ENCODE data around the gene GAS2L3. TPM values are rescaled to one million over a fixed set of nuclear protein-coding genes. Genes with fewer than 3 reads are reported as not detected.
"Not testable (repeated sequence)": the region's sequence is repeated elsewhere in the genome, so short reads cannot be mapped to it uniquely, and the experiment has no call there.

GAS2L3 gene
- polyA plus RNA-seq, 2 of the 4 experiments (the other 2 are of a cell fraction) = 7.1 to 17.2 TPM

DNA sequence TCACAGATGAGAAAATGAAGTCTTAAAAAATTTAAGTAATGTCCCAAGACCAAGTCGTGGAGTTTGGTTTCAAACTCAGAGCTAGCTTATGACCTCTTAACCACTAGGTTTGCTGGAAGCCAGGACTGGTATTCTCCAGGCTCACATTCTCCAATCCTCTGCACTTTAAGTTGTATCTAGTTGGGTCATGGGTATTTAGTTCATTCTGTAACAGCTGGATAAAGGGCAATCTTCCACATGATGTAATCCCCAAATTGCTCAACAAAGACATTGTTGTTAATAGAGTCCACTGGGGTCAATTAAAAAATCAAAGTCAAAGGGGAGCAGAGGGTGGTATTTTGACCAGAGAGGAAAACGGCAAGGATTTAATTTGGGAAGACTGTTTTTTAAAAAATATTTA lies 17.8 kb upstream of the GAS2L3 start:
- no peaks in the 10 kb centered on the region for H3K9me3 ChIP-seq
- no peak for FAIRE-seq
- CTCF ChIA-PET = interaction anchor here (0.8 to 6.1 kb wide), 14 partner anchors 10 to 321 kb away, joined by 3 to 96 read pairs (median 5); partner anchors contain the start of genes DEPDC4 and SCYL2
- 45% methylated on average over 2 of the region's 2 CpGs for WGBS (ENCODE audit: missing lambda C conversion rate)
- DNase-seq (ENCODE audit: low read depth in 1 of 2, low spot score in 1 of 2) = no peak
- TF ChIP-seq EP300 (IDR thresholded peaks at IDR 0.05) (no peak), NFE2L2 (conservative IDR thresholded peaks at IDR 0.05; ENCODE audit: low read length) (no peak)
- H3K4me3 ChIP-seq = no peak overlapping the region
- H3K4me1 ChIP-seq = peaks cover 11% of the 10 kb centered on the region; the same call in 2 of the 3 replicates
- H3K27ac ChIP-seq = no peak overlapping the region
- POLR2A ChIA-PET = no interaction called here
- ATAC-seq = no peak
- no peak overlapping the region for H3K4me2 ChIP-seq

DNA sequence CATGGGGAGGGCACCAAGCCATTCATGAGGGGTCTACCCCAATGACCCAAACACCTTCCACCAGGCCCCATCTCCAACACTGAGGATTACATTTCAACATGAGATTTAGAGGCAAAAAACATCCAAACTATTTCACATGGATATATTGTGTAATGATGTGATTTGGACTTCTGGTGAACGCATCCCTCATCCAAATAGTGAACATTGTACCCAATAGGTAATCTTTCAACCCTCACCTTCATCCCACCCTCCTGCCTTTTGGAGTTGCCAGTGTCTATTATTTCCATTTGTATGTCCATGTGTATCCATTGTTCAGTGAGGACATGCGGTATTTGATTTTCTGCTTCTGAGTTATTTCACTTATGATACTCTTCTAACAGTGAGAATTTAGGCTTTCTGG lies 16.1 kb upstream of the GAS2L3 start:
- H3K9me3 ChIP-seq = no peaks in the 10 kb centered on the region
- ChIA-PET CTCF (interaction anchor here (1.1 to 6.1 kb wide), 2 partner anchors 9 to 211 kb away, joined by 3 to 96 read pairs; no protein-coding TSS in a partner anchor), POLR2A (no interaction called here)
- FAIRE-seq (no peak), DNase-seq (ENCODE audit: low read depth in 1 of 2, low spot score in 1 of 2) (no peak), ATAC-seq (no peak)
- no peak overlapping the region for H3K4me3 ChIP-seq
- H3K4me1 ChIP-seq = peaks cover 11% of the 10 kb centered on the region; the same call in 2 of the 3 replicates
- no peak overlapping the region for H3K27ac ChIP-seq
- TF ChIP-seq RARB (CRISPR knock-in tag; IDR thresholded peaks at IDR 0.05) = no peak
- TF ChIP-seq, protein P1, sequence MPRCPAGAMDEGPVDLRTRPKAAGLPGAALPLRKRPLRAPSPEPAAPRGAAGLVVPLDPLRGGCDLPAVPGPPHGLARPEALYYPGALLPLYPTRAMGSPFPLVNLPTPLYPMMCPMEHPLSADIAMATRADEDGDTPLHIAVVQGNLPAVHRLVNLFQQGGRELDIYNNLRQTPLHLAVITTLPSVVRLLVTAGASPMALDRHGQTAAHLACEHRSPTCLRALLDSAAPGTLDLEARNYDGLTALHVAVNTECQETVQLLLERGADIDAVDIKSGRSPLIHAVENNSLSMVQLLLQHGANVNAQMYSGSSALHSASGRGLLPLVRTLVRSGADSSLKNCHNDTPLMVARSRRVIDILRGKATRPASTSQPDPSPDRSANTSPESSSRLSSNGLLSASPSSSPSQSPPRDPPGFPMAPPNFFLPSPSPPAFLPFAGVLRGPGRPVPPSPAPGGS (IDR thresholded peaks at IDR 0.05) = no peak
- no peak for TF ChIP-seq NFE2L2 (conservative IDR thresholded peaks at IDR 0.05; ENCODE audit: low read length)
- TF ChIP-seq MAZ (IDR thresholded peaks at IDR 0.05; ENCODE audit: borderline replicate concordance, low read depth, low read length) = no peak
- TF ChIP-seq ESRRA (IDR thresholded peaks at IDR 0.05; ENCODE audit: borderline replicate concordance, low read length) = no peak
- TF ChIP-seq, protein P2, sequence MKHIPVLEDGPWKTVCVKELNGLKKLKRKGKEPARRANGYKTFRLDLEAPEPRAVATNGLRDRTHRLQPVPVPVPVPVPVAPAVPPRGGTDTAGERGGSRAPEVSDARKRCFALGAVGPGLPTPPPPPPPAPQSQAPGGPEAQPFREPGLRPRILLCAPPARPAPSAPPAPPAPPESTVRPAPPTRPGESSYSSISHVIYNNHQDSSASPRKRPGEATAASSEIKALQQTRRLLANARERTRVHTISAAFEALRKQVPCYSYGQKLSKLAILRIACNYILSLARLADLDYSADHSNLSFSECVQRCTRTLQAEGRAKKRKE (CRISPR knock-in tag; IDR thresholded peaks at IDR 0.05; ENCODE audit: low read depth) = no peak
- TF ChIP-seq REST (IDR thresholded peaks at IDR 0.05) = no peak
- WGBS (ENCODE audit: missing lambda C conversion rate) = 77% methylated on average over 2 of the region's 2 CpGs
- H3K4me2 ChIP-seq = no peak overlapping the region

- DNase-seq (ENCODE audit: low read depth in 1 of 2, low spot score in 1 of 2); CTCF ChIA-PET; H3K4me2 ChIP-seq; H3K9me3 ChIP-seq; ATAC-seq; H3K27ac ChIP-seq; FAIRE-seq; POLR2A ChIA-PET; H3K4me1 ChIP-seq; H3K4me3 ChIP-seq: not testable (repeated sequence)
- WGBS (ENCODE audit: missing lambda C conversion rate) = 78% methylated on average over 14 of the region's 21 CpGs
These were observed 14.2 kb upstream of the GAS2L3 start for GRCh38 chr12:100559261-100559660.

GRCh38 chr12:100564090-100564489 lies 9.4 kb upstream of the GAS2L3 start:
- no peaks in the 10 kb centered on the region for H3K9me3 ChIP-seq
- no peak overlapping the region for H3K4me3 ChIP-seq
- no peaks in the 10 kb centered on the region for H3K4me1 ChIP-seq
- ATAC-seq (no peak), FAIRE-seq (peak; percentile 65), DNase-seq (ENCODE audit: low read depth in 1 of 2, low spot score in 1 of 2) (no peak)
- H3K4me2 ChIP-seq = no peak overlapping the region
- ChIA-PET POLR2A (no interaction called here), CTCF (no interaction called here)
- no peak for TF ChIP-seq NFE2L2 (conservative IDR thresholded peaks at IDR 0.05; ENCODE audit: low read length)
- TF ChIP-seq USF2 (IDR thresholded peaks at IDR 0.05) = no peak
- TF ChIP-seq, protein P3, sequence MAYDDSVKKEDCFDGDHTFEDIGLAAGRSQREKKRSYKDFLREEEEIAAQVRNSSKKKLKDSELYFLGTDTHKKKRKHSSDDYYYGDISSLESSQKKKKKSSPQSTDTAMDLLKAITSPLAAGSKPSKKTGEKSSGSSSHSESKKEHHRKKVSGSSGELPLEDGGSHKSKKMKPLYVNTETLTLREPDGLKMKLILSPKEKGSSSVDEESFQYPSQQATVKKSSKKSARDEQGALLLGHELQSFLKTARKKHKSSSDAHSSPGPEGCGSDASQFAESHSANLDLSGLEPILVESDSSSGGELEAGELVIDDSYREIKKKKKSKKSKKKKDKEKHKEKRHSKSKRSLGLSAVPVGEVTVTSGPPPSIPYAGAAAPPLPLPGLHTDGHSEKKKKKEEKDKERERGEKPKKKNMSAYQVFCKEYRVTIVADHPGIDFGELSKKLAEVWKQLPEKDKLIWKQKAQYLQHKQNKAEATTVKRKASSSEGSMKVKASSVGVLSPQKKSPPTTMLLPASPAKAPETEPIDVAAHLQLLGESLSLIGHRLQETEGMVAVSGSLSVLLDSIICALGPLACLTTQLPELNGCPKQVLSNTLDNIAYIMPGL (CRISPR knock-in tag; IDR thresholded peaks at IDR 0.05; ENCODE audit: borderline replicate concordance) = no peak
- no peak for TF ChIP-seq RFX5 (IDR thresholded peaks at IDR 0.05)
- TF ChIP-seq HES2 (IDR thresholded peaks at IDR 0.05) = no peak
- TF ChIP-seq NR3C1 (IDR thresholded peaks at IDR 0.05) = no peak
- H3K27ac ChIP-seq = no peak overlapping the region
- WGBS (ENCODE audit: missing lambda C conversion rate) = 60% methylated on average over 2 of the region's 2 CpGs
